Tibial nerve (tissue), 4 donors: Measurements from ENCODE around the gene DAP3.

ENCODE experiments used
- CTCF ChIP-seq, 5 experiments: fragments of 200-600 bp in 3 of 5; fragments of 450-650 bp in 2 of 5; sonication (generic) in 3 of 5; IDR thresholded peaks; one replicate each; pipeline ENCODE4 v1.5.1; 2016 to 2019; ENCODE audit warnings: antibody characterized with exemption in 5 of 5, mild to moderate bottlenecking in 3 of 5, moderate library complexity in 2 of 5
- EP300 ChIP-seq, 2 donors: sonication (generic); formaldehyde crosslinking; IDR thresholded peaks; one replicate each; pipeline ENCODE4 v1.6.1; 2017; ENCODE audit warnings: antibody characterized with exemption in 2 of 2, mild to moderate bottlenecking in 1 of 2
- POLR2A ChIP-seq, 2 donors: fragments of 450-650 bp; IDR thresholded peaks; one replicate each; pipeline ENCODE4 v1.6.1; 2017; ENCODE audit warnings: antibody characterized with exemption in 2 of 2, mild to moderate bottlenecking in 2 of 2, moderate library complexity in 2 of 2

- TF ChIP-seq CTCF (IDR thresholded peaks at IDR 0.05) (no peak), POLR2A (IDR thresholded peaks at IDR 0.05) (no peak), EP300 (IDR thresholded peaks at IDR 0.05) (no peak)
These were observed 87.5 kb downstream of the DAP3 start for GRCh38 chr1:155776414-155776813.
